ENCODE measurements around the gene RNF175.

The RNF175 gene

GRCh38 chr4:153747406-153747955 is 12.3 kb downstream of the RNF175 start:
- no peak for DNase-seq (ENCODE audit: low spot score)
- TF ChIP-seq CTCF (IDR thresholded peaks at IDR 0.05; ENCODE audit: extremely low read depth, missing control alignments), result no peak

- DNase-seq (ENCODE audit: low spot score), result no peak
- no peak for TF ChIP-seq CTCF (IDR thresholded peaks at IDR 0.05; ENCODE audit: extremely low read depth, missing control alignments)
These were observed 14.2 kb downstream of the RNF175 start for GRCh38 chr4:153745651-153746050.

GRCh38 chr4:153741541-153741940 is 18.3 kb downstream of the RNF175 start:
- no peak for DNase-seq (ENCODE audit: low spot score)
- TF ChIP-seq CTCF (IDR thresholded peaks at IDR 0.05; ENCODE audit: extremely low read depth, missing control alignments), result no peak

- no peak for DNase-seq (ENCODE audit: low spot score)
- TF ChIP-seq CTCF (IDR thresholded peaks at IDR 0.05; ENCODE audit: extremely low read depth, missing control alignments), result no peak
These were observed 23.8 kb downstream of the RNF175 start for GRCh38 chr4:153735906-153736461.

GRCh38 chr4:153733751-153734448 is 25.9 kb downstream of the RNF175 start:
- TF ChIP-seq CTCF (IDR thresholded peaks at IDR 0.05; ENCODE audit: extremely low read depth, missing control alignments), result no peak
- no peak for DNase-seq (ENCODE audit: low spot score)

- TF ChIP-seq CTCF (IDR thresholded peaks at IDR 0.05; ENCODE audit: extremely low read depth, missing control alignments), result no peak
These were observed 28.6 kb downstream of the RNF175 start for GRCh38 chr4:153731239-153731638.

GRCh38 chr4:153729895-153730294 is 29.9 kb downstream of the RNF175 start:
- no peak for DNase-seq (ENCODE audit: low spot score)
- TF ChIP-seq CTCF (IDR thresholded peaks at IDR 0.05; ENCODE audit: extremely low read depth, missing control alignments), result no peak

More at GRCh38 chr4:153731239-153731638, 28.6 kb downstream of the RNF175 start:
- DNase-seq (ENCODE audit: low spot score), result no peak

All from GM20000 (cell line).